ENCODE measurements around the gene FUBP1.
A peak's percentile ranks its signal among the peaks of the same experiment; 100 is the strongest.
"Not testable (repeated sequence)": the region's sequence is repeated elsewhere in the genome, so short reads cannot be mapped to it uniquely, and the experiment has no call there.

Gene FUBP1, protein sequence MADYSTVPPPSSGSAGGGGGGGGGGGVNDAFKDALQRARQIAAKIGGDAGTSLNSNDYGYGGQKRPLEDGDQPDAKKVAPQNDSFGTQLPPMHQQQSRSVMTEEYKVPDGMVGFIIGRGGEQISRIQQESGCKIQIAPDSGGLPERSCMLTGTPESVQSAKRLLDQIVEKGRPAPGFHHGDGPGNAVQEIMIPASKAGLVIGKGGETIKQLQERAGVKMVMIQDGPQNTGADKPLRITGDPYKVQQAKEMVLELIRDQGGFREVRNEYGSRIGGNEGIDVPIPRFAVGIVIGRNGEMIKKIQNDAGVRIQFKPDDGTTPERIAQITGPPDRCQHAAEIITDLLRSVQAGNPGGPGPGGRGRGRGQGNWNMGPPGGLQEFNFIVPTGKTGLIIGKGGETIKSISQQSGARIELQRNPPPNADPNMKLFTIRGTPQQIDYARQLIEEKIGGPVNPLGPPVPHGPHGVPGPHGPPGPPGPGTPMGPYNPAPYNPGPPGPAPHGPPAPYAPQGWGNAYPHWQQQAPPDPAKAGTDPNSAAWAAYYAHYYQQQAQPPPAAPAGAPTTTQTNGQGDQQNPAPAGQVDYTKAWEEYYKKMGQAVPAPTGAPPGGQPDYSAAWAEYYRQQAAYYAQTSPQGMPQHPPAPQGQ

DNA sequence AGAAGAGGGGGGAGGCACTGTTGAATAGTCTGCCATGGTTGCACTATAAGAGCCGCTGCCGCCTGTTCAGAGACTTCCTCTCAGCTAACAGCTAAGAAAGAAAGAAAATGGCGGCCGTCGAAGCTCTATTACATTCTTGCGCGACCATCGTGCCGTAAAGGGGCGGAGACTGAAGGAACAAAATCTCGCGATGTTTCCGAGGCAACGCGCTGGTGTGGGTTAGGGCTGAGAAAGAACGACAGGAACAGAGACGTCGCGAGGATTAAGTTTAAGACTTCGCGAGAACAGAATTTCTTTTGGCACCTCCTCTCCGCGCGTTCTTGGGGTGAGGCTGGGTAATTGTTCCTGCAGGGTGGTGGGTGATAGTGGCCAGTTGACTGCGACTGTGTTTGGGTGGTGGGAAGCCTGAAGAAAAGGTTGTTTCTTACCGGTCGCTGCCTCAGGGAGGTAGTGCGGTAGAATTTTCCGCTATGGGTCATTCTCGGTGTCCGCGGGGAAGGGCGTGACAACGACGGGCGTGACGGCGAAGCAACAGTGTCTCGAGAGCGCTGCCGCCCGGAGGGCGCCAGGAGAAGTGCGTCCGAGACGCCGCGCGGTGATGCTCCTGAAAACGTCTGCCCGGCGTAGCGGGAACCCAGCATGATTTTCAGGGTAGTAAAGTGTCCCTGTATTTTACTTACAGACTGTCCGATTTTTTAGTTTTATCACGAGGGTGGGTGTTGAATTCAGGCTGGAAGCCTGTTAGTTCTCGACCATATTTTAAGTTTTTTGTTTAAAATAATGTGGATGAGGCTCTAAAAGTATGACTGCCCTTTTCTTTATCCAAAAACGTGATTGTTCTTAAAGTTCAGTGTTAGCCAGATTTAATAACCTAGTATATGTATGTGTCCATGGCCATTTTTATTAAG, at the start of gene FUBP1:
Gene FUBP1 (minus strand): TSS at position 104 of the 908 bp plus-strand sequence. CDS start 68 bp downstream, at position 36.
- peak; percentile 89 for DNase-seq (ENCODE audit: low spot score)

DNA sequence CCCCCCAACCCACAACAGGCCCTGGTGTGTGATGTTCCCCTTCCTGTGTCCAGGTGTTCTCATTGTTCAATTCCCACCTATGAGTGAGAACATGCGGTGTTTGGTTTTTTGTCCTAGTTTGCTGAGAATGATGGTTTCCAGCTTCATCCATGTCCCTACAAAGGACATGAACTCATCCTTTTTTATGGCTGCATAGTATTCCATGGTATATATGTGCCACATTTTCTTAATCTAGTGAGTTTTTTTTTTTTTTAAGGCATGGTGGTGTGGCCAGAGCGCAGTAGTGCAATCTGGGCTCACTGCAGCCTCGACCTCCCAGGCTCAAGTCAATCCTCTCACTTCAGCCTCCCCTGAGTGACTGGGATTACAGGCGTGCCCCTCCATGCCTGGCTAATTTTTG, 42.3 kb upstream of the FUBP1 start:
- DNase-seq (ENCODE audit: low spot score), result not testable (repeated sequence)

DNA sequence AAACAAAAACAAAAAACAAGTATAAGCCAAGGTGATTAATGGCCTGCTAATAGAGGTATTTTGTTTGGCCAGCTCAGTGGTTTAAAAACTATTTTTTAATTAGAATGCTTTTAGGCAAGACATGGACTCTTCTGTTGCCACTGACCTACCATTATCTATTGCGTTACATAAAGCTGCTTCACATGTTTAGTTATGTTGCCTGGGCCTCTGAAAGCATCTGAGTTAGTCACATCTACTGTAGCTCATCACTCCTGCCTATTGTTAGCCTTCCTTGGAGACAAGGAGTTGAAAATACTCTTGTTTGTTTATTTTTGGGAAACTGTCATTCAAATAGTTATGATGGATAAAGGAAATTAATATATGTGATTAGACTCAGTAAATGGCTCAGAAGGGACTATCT, 40.2 kb upstream of the FUBP1 start:
- DNase-seq (ENCODE audit: low spot score), result no peak

DNA sequence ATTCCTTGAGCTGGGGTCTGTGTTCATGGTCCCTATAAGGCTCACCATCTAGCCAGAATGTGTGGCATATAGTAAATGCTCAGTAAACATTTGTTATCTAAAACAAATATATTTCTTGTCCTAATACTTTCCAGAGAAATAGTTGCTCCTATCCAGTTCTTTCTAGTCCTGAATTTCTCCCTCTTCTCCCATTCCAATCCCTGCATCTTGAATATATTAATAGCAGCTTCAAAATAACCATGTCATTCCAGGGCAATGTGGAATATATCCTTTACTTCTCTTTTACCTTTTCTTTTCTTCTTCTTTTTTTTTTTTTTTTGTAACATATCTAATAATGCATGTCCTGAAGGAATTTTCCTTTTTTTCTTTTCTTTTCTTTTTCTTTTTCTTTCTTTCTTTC, 36.3 kb upstream of the FUBP1 start:
- DNase-seq (ENCODE audit: low spot score), result no peak

DNA sequence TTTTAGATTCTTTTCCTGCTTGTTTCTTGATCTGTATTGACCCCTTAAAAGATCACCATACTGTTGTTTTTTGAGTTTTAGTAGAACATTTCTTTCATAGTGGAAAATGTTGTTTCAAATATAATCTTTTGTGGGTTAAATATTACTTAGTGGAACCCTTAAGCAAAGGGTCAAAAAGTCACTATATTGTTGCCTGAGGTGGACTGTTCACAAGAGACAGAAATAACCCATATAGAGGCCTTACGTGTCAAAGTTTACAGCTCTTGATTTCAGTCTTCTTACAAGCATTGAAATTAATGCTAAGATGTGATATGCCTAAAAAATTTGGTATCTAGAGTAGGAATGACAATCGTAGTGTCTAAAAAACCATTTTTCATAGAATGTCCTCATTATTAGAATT, 32.2 kb upstream of the FUBP1 start:
- DNase-seq (ENCODE audit: low spot score), result no peak

DNA sequence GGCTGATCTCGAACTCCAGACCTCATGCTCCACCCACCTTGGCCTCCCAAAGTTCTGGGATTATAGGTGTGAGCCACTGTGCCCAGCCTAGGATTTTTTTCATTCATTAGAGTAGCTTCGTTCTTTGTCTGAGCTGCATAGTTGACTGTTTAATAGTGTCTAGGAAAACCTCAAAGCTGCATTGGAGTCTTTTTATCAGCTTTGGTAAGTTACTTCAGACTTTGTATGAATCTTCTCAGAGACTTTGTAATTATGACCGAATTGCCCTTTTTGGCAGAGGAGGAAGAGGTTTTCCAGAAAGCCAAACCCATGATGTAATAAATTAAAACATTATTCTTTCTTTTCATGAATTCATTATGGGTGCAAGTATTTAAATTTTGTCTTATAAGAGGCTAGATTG, 31.0 kb upstream of the FUBP1 start:
- no peak for DNase-seq (ENCODE audit: low spot score)

DNA sequence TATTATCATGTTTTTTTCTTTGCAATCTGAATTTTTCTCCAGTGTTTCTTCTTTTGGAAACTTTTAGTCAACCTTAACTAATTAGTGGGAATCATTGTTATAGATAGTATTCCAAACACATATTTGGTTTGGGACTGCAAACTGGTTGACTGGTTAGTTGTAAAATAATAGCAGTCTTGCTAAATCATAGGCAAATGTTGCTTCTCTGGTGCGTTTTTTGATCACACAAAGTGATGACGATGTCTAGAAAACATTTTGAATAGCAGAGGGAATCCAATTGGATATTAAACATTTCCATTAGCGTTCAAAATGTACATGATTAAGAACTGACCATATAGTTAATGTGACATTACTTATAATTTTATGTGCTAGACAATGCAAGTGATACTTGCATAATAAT, 30.4 kb upstream of the FUBP1 start:
- no peak for DNase-seq (ENCODE audit: low spot score)

DNA sequence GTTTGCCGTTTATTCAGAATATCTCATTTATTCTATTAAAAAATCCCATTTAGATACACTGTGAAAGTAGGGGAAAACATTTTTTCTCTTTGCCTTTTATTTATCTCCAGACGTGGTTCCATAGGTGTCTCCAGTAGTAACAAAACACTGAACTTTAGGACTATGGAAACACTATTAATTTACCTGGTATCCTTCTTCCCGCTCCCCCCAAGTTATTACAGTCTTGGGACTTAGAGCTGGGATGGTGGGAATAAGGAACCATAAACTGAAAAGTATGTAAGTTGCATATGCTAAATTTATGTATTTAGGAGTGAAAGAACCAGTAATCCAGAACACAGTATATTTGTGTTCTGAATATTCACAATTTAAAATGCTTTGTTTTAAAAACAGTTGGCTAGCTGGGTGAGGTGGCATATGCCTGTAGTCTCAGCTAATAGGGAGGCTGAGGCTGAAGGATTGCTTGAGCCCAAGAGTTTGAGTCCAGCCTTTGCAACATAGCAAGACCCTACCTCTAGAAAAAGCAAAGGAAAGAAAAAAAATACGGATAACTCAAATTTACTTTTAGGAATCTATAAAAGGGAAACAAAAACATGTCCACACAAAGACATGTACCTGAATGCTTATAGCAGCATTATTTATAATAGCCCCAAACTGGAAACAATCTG, 28.9 kb upstream of the FUBP1 start:
- DNase-seq (ENCODE audit: low spot score), result no peak

DNA sequence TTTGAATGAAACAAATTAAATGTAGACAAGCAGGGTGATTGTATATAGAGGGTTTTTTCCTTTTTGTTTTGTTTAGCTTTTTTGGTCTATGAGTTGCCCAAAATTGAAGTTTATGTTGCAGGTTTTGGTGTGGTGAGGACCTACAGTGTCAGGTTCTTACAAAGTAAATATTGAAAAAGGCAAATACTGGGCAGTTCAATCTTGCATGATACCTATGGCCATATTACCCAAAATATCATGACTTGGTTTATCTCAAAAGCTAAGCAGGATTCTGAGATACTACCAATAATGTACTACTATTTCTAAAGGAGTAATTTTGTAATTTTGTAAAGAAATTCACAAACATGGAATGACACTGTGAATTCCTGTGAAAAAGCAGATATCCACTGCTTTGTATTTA, 27.6 kb upstream of the FUBP1 start:
- DNase-seq (ENCODE audit: low spot score), result no peak

DNA sequence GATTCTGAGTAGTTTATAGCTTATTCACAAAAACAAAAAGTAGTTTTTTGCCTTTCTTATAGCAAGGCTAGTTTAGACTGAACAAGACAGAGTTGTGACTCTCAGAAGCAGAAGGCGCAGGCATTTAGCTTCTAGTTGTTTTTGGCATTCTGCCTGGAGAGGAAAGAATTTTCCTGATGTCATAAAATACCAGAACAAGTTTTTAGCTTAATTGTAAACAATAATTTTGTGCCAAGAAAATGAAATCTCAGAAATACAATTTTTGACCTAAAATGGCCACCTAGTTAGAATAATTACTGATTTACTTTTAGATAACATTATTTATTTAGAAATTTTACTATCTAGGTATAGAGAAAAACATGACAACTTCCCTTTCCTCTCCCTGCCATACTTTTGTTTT, 26.9 kb upstream of the FUBP1 start:
- DNase-seq (ENCODE audit: low spot score), result peak; percentile 47

DNA sequence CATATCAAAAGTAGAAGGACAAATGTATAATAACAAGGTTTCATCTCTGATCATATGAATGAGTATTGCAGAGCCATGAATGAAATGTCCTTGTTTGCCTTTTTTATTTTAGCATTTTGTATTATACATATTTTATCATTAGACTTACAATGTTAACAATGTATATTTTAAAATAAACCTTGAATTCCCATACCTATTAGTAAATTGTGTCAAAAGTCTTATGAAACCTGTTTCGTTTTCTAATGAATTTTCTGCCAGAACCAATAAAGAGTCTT, 26.5 kb upstream of the FUBP1 start:
- no peak for DNase-seq (ENCODE audit: low spot score)

DNA sequence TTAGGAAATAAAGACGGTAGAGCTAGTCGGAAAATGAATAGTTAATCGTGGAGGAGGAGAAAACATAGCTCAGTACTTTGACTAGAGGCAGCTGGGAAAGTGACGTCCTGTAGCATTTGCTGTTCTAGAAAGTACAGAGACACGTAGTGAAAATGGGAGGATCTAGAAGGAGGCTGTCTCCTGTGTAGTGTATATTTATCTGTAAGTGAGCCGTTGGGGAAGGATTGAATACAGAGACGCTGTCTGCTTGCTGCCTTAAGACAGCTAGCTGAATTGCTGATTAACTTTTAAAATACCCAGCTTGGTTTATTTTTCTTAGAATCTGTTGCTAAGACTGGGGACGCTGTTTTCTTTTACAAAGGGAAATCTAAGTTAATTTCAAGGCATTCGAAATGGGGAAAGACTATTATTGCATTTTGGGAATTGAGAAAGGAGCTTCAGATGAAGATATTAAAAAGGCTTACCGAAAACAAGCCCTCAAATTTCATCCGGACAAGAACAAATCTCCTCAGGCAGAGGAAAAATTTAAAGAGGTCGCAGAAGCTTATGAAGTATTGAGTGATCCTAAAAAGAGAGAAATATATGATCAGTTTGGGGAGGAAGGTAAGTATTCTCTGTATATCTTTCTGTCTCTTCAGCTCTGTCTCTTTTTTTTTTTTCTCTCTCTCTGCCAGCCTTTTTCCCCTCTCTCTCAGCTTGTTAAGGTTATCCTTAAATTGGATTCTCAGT, 26.0 kb upstream of the FUBP1 start, which contains the start of gene DNAJB4:
Gene DNAJB4 (plus strand): TSS at position 221 of the 729 bp plus-strand sequence. CDS start 172 bp downstream, at position 393.
- DNase-seq (ENCODE audit: low spot score), result peak; percentile 77

DNA sequence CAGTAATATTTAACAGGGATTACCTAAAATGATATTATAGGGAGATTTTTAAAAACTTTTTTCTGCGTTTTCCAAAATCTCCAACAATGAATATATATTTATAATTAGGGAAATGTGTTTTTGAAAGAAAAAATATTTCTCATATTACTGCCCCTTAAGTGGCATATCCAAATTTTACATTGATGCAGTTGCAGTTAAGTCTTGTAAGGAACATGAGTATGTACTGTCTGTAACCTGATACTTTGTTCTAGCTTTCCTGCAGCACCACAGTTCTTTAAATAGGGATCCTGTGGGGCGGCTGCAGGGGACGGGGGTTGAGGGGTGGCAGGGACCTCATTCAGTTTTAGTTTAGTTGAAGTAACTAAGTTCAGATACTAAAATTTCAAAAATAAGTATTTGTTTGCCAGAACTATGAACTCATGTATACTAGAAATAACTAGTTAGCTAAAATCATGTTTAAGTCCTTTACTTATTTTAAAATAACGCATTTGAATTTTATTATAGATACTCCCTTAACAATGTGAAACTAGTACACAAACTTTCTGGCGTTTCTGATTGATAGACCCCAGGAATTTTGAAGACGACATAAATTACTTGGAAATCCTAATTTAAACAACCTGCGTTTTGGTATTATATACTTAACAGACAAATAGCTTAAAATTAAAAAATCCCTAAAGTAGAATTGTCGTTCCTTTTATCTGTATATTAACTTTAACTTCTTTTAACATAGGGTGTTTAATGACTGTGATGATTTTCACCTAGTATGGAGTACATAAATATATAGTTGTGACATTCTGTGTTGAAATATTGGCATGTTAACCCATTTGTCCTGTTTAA, 25.2 kb upstream of the FUBP1 start:
- DNase-seq (ENCODE audit: low spot score), result peak; percentile 32

DNA sequence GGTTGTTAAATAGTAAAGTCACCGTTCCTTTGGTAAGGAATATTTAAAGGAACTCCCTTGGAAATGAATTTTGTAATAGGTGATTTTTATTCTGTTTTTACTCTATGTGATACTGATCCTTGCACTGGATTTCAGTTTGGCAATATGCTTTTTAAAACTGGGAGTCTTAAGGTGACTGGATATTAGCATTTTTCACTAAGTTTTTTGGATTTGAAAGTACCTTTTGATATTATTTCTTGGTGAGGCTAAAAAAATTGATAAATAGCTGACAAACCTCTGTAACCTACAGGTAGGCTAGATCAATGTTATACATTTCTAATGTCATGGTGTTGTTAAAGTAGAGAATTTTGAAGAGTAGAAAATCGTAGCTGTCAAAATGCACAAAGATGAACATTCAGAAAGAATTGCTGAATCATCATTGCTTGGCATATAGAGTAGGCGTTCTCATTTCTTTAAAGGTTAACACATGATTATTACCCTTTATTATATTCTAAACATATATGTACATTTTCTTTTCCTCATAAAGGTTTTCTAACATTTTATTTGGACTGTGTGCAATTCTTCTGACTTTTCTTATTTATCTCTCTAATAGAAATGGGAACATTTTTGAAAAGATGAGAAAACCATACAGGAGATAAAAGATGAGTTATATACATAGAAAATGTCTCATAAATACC, 24.3 kb upstream of the FUBP1 start:
- DNase-seq (ENCODE audit: low spot score), result no peak

DNA sequence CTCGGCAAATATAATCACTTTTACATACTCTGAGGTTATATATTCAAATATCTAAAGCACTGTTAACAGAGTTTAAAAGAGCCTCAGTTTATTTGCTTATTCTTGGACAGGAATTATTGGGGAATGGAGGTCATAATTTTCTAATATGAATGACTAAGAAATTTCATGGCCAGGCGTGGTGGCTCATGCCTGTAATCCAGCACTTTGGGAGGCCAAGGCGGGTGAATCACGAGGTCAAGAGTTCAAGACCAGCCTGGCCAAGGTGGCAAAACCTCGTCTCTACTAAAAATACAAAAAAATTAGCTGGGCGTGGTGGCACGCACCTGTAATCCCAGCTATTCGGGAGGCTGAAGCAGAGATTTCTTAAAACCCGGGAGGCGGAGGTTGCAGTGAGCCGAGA, 21.7 kb upstream of the FUBP1 start:
- DNase-seq (ENCODE audit: low spot score), result not testable (repeated sequence)

DNA sequence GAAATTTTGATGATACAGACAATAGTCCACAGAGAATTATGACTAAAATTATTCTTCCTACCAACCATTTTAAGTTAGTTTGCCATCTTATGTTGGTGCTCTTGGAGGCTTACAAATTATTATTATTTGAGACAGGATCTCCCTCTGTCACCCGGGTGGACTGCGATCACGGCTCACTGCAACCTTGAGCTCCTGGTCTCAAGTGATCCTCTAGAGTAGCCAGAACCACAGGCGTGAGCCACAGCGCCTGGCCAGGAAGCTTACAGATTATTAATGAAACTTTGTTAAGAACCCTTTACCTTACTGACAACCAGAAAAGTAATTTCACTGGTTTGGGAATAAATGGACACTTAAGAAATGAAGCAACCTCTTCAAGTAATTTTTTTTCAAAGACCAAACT, 17.9 kb upstream of the FUBP1 start:
- no peak for DNase-seq (ENCODE audit: low spot score)

DNA sequence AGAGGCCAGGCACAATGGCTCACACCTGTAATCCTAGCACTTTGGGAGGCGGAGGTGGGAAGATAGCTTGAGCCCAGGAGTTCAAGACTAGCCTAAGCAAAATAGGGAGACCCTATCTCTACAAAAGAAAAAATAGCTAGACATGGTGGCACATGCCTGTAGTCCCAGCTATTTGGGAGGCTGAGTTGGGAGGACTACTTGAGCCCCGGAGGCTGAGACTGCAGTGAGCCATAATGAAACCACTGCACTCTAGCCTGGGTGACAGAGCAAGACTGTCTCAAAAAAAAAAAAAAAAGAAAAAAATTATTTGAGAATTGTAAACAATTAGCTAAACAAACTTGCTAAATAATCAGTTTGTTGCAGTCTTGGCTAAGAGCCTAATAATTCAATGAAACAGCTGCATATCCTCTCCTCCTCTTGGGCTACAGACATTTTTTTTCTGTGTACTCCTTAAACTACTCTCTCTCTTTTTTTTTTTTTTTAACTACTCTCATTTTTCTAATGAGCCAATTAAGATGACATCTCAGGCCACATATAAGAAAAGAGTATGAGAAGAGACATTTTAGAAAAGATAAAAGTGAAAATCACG, 15.3 kb upstream of the FUBP1 start:
- DNase-seq (ENCODE audit: low spot score), result no peak

DNA sequence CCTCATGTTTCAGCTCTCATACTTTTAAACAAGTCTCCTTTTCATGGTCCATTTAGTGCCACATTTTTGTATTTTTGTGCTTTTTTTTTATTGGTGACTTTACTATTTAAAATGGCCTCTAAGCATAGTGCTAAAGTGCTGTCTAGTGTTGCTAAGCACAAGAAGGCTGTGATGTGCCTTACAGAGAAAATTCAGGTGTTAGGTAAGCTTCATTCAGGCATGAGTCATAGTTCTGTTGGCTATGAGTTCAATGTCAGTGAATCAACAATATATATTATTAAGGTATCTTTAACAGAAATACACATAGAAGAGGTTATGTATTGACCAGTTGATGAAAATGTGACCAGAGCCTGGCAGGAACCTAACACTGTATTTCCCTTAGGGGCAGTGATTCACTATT, 12.8 kb upstream of the FUBP1 start:
- DNase-seq (ENCODE audit: low spot score), result no peak

DNA sequence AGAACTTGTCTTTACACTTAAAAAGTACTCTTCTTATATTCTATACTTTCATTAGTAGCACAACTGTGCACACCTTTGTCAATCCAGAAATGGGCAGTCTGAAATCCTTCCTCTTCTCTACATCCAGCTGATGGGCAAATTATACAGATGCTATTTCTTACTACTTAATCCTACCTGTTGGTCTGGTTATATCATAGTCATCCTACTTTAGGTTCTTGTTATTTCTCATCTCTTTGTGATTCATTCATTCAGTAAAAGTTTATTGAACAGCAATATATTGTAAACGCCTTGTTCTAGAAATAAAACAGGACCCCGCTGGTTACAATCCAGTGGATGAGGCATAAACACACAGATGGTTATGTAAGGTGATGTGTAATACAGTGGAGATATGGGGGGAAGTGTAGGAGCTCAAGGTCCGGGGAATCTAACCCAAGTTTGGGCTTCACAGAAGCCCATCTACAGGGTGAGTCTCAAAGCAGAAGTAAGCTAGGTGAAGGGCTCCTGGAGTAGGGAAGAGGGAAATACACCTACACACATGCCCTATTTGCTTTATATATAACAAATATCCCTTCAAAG, 11.8 kb upstream of the FUBP1 start:
- no peak for DNase-seq (ENCODE audit: low spot score)

All from AG08396 (cell line).